CD4-positive, alpha-beta T cell treated with Interleukin-17A for 4 hours (primary cell): ENCODE measurements around the gene NBPF8.
A peak's percentile ranks its signal among the peaks of the same experiment; 100 is the strongest.
"Not testable (repeated sequence)": the region's sequence is repeated elsewhere in the genome, so short reads cannot be mapped to it uniquely, and the experiment has no call there.

Source experiments
- DNase-seq: peaks from one replicate; pipeline ENCODE4 v3.0.0-alpha.2; 2020; ENCODE audit warnings: mixed read lengths

NBPF8 gene

GRCh38 chr1:120414911-120415480 lies at the start of gene NBPF8:
Gene NBPF8, plus strand, starts transcription at chr1:120415035. Its CDS starts 21,488 bp downstream, at chr1:120436523.
- DNase-seq = peak; percentile 76

GRCh38 chr1:120367709-120368108 lies 47.1 kb upstream of the NBPF8 start:
- not testable (repeated sequence) for DNase-seq

- not testable (repeated sequence) for DNase-seq
These were observed 28.2 kb upstream of the NBPF8 start for GRCh38 chr1:120386651-120387050.

- peak; percentile 49 for DNase-seq
These were observed 26.2 kb upstream of the NBPF8 start for GRCh38 chr1:120388597-120389126.

- DNase-seq = not testable (repeated sequence)
These were observed 23.5 kb upstream of the NBPF8 start for GRCh38 chr1:120391365-120391764.

- DNase-seq = not testable (repeated sequence)
These were observed 21.3 kb upstream of the NBPF8 start for GRCh38 chr1:120393316-120394232.

- not testable (repeated sequence) for DNase-seq
These were observed 9.5 kb upstream of the NBPF8 start for GRCh38 chr1:120405348-120405747.

- DNase-seq = not testable (repeated sequence)
These were observed 384 bp upstream of the NBPF8 start for GRCh38 chr1:120414451-120414850.

- DNase-seq = peak; percentile 29
These were observed 692 bp downstream of the NBPF8 start for GRCh38 chr1:120415492-120415961.

- DNase-seq = not testable (repeated sequence)
These were observed 10.2 kb downstream of the NBPF8 start for GRCh38 chr1:120425063-120425462.

- not testable (repeated sequence) for DNase-seq
These were observed 16.8 kb downstream of the NBPF8 start for GRCh38 chr1:120431626-120432025.

GRCh38 chr1:120433831-120434230 lies 19.0 kb downstream of the NBPF8 start:
- not testable (repeated sequence) for DNase-seq

- not testable (repeated sequence) for DNase-seq
These were observed 34.3 kb downstream of the NBPF8 start for GRCh38 chr1:120449124-120449523.
